Liver (tissue), 9 donors: ENCODE measurements around the gene WDFY1. TPM values are rescaled to one million over a fixed set of nuclear protein-coding genes. Genes with fewer than 3 reads are reported as not detected.

Source experiments
- DNase-seq: peaks from one replicate; pipeline ENCODE4 v3.0.0-alpha.2; 2017; ENCODE audit warnings: low spot score
- H3K27ac ChIP-seq, 2 donors: one replicate each; pipeline ENCODE4 v1.7.0; 2013; ENCODE audit warnings: inconsistent platforms in 2 of 2, low read length in 2 of 2, control low read depth in 1 of 2, low read depth in 1 of 2, mild to moderate bottlenecking in 1 of 2
- H3K27me3 ChIP-seq, 4 donors: one replicate each; pipeline versions ENCODE4 v1.6.1 to v1.7.0; 2013; ENCODE audit warnings: low read length in 3 of 4, inconsistent platforms in 1 of 4, mild to moderate bottlenecking in 1 of 4, moderate library complexity in 1 of 4; ENCODE audit not compliant: control insufficient read depth in 4 of 4, insufficient read depth in 4 of 4
- H3K36me3 ChIP-seq, 4 donors: one replicate each; pipeline versions ENCODE4 v1.6.1 to v1.7.0; 2013; ENCODE audit warnings: low read length in 3 of 4, mild to moderate bottlenecking in 3 of 4, low read depth in 1 of 4, moderate library complexity in 1 of 4; ENCODE audit not compliant: control insufficient read depth in 4 of 4, insufficient read depth in 3 of 4
- H3K4me1 ChIP-seq, 4 donors: one replicate each; pipeline versions ENCODE4 v1.6.1 to v1.7.0; 2013; ENCODE audit warnings: low read length in 3 of 4, mild to moderate bottlenecking in 3 of 4, moderate library complexity in 1 of 4; ENCODE audit not compliant: control insufficient read depth in 4 of 4, insufficient read depth in 4 of 4
- H3K4me3 ChIP-seq, 3 donors: one replicate each; pipeline versions ENCODE4 v1.6.1 to v1.7.0; 2013; ENCODE audit warnings: low read length in 3 of 3, control low read depth in 1 of 3, low read depth in 1 of 3, mild to moderate bottlenecking in 1 of 3
- H3K9ac ChIP-seq, 2 donors: one replicate each; pipeline ENCODE4 v1.7.0; 2013; ENCODE audit warnings: low read length in 2 of 2, mild to moderate bottlenecking in 2 of 2, moderate library complexity in 2 of 2, control low read depth in 1 of 2, low read depth in 1 of 2
- H3K9me3 ChIP-seq, 4 donors: one replicate each; pipeline versions ENCODE4 v1.6.1 to v1.7.0; 2013; ENCODE audit warnings: low read length in 3 of 4; ENCODE audit not compliant: control insufficient read depth in 4 of 4
- EGR1 ChIP-seq, 2 donors: IDR thresholded peaks; 2 replicates each; pipeline ENCODE4 v1.6.1; 2016 to 2018; ENCODE audit warnings: antibody characterized with exemption in 2 of 2, low read depth in 2 of 2
- FOXA2 ChIP-seq: IDR thresholded peaks from 2 replicates; pipeline ENCODE4 v1.6.1; 2016; ENCODE audit warnings: antibody characterized with exemption
- GABPA ChIP-seq, 2 donors: IDR thresholded peaks in 1 of 2; conservative IDR thresholded peaks in 1 of 2; 2 replicates each; pipeline ENCODE4 v1.6.1; 2016; ENCODE audit warnings: antibody characterized with exemption in 2 of 2, mild to moderate bottlenecking in 1 of 2, moderate library complexity in 1 of 2
- HNF4A ChIP-seq, 2 donors: conservative IDR thresholded peaks; 2 replicates each; pipeline ENCODE4 v1.6.1; 2016; ENCODE audit warnings: antibody characterized with exemption in 2 of 2, mild to moderate bottlenecking in 2 of 2
- HNF4G ChIP-seq: IDR thresholded peaks from 2 replicates; pipeline ENCODE4 v1.6.1; 2016; ENCODE audit warnings: antibody characterized with exemption
- JUND ChIP-seq, 2 donors: IDR thresholded peaks; 2 replicates each; pipeline ENCODE4 v1.6.1; 2016; ENCODE audit warnings: antibody characterized with exemption in 2 of 2
- RAD21 ChIP-seq, 2 donors: IDR thresholded peaks; 2 replicates each; pipeline ENCODE4 v1.6.1; 2016; ENCODE audit warnings: antibody characterized with exemption in 2 of 2, mild to moderate bottlenecking in 2 of 2
- SP1 ChIP-seq: IDR thresholded peaks from 2 replicates; pipeline ENCODE4 v1.6.1; 2018; ENCODE audit warnings: antibody characterized with exemption, mild to moderate bottlenecking
- TAF1 ChIP-seq: conservative IDR thresholded peaks from 2 replicates; pipeline ENCODE4 v1.6.1; 2016; ENCODE audit warnings: antibody characterized with exemption, mild to moderate bottlenecking
- WGBS: extraction: QIAGEN DNeasy Blood & Tissue Kit; methylation state at CpG from one replicate; pipeline ENCODE4 v1.1.7; 2013; 5-methylcytosine and 5-hydroxymethylcytosine counted together
- polyA plus RNA-seq, 2 donors: library from polyadenylated mRNA; stranded (reverse) in 1 of 2; unstranded in 1 of 2; fragments of 200-250 nt in 1 of 2; fragments of >200 nt in 1 of 2; fragmentation: Nextera tagmentation in 1 of 2; extraction: Ambion mirVana in 1 of 2; gene quantifications; one replicate each; pipeline versions ENCODE4 v1.2.1 to v1.2.3, GENCODE V29; 2013 to 2015
- total RNA-seq, 2 donors: library from RNA; depleted of rRNA; stranded (reverse); fragments of >200 nt; gene quantifications; one replicate each; pipeline ENCODE4 v1.2.3, GENCODE V29; 2014
- TF ChIP-seq, protein P1 (sequence below): IDR thresholded peaks from 2 replicates; pipeline ENCODE4 v1.6.1; 2016; ENCODE audit warnings: antibody characterized with exemption
- TF ChIP-seq, protein P2 (sequence below): fragments of 150-350 bp; IDR thresholded peaks from 2 replicates; pipeline ENCODE4 v1.5.1; 2017; ENCODE audit warnings: improper control_type of control experiment, low read depth, low read length; ENCODE audit not compliant: missing input control
- TF ChIP-seq, protein P3 (sequence below): IDR thresholded peaks from 2 replicates; pipeline ENCODE4 v1.6.1; 2016; ENCODE audit warnings: antibody characterized with exemption, mild to moderate bottlenecking
- TF ChIP-seq, protein P4 (sequence below): IDR thresholded peaks from 2 replicates; pipeline ENCODE4 v1.6.1; 2016; ENCODE audit warnings: antibody characterized with exemption
- TF ChIP-seq, protein P5 (sequence below): IDR thresholded peaks from 2 replicates; pipeline ENCODE4 v1.6.1; 2016; ENCODE audit warnings: antibody characterized with exemption
- donor health status: healthy.
- donor health status: healthy.
- donor health status: healthy.
- donor health status: healthy.
- donor health status: healthy.

WDFY1 gene
- total and polyA plus RNA-seq, 4 donors, result 12.0 to 34.2 (median 24.1) TPM

DNA sequence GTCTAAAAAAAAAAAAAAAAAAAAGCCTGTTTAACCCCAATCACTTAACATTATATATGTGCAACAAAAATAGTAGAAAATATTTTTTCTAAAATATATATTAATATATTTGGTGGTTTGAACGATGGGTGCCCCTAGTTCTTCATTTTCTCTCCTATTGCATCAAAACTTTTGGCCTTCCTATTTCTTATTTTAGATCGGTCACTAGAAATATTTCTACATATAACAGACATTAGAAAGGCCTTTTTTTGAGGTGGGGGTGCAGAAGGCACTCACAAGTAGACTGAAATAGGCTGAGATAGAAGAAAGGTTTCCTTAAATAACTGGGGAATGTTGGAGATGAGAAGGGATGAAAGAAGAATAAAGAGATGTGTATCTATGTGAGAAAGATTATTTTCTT is 58.4 kb downstream of the WDFY1 start:
- Histone ChIP-seq H3K9ac (no peak overlapping the region), H3K27me3 (no peaks in the 10 kb centered on the region), H3K4me3 (no peak overlapping the region), H3K27ac (no peak overlapping the region), H3K4me1 (no peaks in the 10 kb centered on the region), H3K9me3 (no peaks in the 10 kb centered on the region), H3K36me3 (peaks cover 5 to 28% (median 16%) of the 10 kb centered on the region in 4 donors)
- DNase-seq, result no peak
- TF ChIP-seq, protein P1, sequence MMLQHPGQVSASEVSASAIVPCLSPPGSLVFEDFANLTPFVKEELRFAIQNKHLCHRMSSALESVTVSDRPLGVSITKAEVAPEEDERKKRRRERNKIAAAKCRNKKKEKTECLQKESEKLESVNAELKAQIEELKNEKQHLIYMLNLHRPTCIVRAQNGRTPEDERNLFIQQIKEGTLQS, result no peak
- no peak for TF ChIP-seq FOXA2
- TF ChIP-seq RAD21 (IDR thresholded peaks at IDR 0.05), result no peak
- no peak for TF ChIP-seq JUND (IDR thresholded peaks at IDR 0.05)
- TF ChIP-seq EGR1 (IDR thresholded peaks at IDR 0.05; ENCODE audit: low read depth in 2 of 2), result no peak
- no peak for TF ChIP-seq HNF4A (conservative IDR thresholded peaks at IDR 0.05)
- no peak for TF ChIP-seq HNF4G
- TF ChIP-seq, protein P2, sequence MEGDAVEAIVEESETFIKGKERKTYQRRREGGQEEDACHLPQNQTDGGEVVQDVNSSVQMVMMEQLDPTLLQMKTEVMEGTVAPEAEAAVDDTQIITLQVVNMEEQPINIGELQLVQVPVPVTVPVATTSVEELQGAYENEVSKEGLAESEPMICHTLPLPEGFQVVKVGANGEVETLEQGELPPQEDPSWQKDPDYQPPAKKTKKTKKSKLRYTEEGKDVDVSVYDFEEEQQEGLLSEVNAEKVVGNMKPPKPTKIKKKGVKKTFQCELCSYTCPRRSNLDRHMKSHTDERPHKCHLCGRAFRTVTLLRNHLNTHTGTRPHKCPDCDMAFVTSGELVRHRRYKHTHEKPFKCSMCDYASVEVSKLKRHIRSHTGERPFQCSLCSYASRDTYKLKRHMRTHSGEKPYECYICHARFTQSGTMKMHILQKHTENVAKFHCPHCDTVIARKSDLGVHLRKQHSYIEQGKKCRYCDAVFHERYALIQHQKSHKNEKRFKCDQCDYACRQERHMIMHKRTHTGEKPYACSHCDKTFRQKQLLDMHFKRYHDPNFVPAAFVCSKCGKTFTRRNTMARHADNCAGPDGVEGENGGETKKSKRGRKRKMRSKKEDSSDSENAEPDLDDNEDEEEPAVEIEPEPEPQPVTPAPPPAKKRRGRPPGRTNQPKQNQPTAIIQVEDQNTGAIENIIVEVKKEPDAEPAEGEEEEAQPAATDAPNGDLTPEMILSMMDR, result no peak
- TF ChIP-seq, protein P3, sequence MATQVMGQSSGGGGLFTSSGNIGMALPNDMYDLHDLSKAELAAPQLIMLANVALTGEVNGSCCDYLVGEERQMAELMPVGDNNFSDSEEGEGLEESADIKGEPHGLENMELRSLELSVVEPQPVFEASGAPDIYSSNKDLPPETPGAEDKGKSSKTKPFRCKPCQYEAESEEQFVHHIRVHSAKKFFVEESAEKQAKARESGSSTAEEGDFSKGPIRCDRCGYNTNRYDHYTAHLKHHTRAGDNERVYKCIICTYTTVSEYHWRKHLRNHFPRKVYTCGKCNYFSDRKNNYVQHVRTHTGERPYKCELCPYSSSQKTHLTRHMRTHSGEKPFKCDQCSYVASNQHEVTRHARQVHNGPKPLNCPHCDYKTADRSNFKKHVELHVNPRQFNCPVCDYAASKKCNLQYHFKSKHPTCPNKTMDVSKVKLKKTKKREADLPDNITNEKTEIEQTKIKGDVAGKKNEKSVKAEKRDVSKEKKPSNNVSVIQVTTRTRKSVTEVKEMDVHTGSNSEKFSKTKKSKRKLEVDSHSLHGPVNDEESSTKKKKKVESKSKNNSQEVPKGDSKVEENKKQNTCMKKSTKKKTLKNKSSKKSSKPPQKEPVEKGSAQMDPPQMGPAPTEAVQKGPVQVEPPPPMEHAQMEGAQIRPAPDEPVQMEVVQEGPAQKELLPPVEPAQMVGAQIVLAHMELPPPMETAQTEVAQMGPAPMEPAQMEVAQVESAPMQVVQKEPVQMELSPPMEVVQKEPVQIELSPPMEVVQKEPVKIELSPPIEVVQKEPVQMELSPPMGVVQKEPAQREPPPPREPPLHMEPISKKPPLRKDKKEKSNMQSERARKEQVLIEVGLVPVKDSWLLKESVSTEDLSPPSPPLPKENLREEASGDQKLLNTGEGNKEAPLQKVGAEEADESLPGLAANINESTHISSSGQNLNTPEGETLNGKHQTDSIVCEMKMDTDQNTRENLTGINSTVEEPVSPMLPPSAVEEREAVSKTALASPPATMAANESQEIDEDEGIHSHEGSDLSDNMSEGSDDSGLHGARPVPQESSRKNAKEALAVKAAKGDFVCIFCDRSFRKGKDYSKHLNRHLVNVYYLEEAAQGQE, result no peak
- no peak for TF ChIP-seq SP1
- TF ChIP-seq TAF1, result no peak
- no peak for TF ChIP-seq GABPA (IDR thresholded peaks at IDR 0.05 in 1 of 2, conservative IDR thresholded peaks at IDR 0.05 in 1 of 2)
- TF ChIP-seq, protein P4, sequence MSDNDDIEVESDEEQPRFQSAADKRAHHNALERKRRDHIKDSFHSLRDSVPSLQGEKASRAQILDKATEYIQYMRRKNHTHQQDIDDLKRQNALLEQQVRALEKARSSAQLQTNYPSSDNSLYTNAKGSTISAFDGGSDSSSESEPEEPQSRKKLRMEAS, result no peak
- WGBS, result 1% methylated on average over 2 of the region's 2 CpGs

DNA sequence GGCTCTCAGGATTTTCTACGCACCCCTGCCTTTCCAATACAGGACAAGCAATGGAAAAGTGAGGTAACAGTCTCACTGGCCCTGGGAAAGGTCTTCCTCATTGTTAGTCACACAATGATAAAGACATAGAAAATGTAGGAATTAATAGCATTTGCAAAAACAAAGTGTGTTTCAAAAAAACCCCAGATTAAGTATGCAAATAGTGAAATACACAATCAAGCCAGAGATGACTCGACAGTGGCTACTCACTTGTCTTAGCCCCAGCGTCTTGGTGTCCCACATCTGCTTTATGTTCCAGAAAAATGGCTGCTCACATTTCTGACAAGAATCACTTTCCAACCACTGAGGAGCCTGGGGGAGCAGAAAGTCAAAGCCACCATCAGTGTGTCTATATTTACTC is 60.7 kb downstream of the WDFY1 start:
- DNase-seq, result no peak
- Histone ChIP-seq H3K9ac (no peak overlapping the region), H3K27ac (no peak overlapping the region), H3K4me3 (no peak overlapping the region), H3K27me3 (no peaks in the 10 kb centered on the region), H3K36me3 (peaks cover 8 to 44% (median 23%) of the 10 kb centered on the region in 4 donors), H3K9me3 (no peaks in the 10 kb centered on the region), H3K4me1 (no peaks in the 10 kb centered on the region)
- TF ChIP-seq EGR1 (IDR thresholded peaks at IDR 0.05; ENCODE audit: low read depth in 2 of 2) (no peak), GABPA (IDR thresholded peaks at IDR 0.05 in 1 of 2, conservative IDR thresholded peaks at IDR 0.05 in 1 of 2) (no peak)
- TF ChIP-seq, protein P4, result no peak
- TF ChIP-seq, protein P5, sequence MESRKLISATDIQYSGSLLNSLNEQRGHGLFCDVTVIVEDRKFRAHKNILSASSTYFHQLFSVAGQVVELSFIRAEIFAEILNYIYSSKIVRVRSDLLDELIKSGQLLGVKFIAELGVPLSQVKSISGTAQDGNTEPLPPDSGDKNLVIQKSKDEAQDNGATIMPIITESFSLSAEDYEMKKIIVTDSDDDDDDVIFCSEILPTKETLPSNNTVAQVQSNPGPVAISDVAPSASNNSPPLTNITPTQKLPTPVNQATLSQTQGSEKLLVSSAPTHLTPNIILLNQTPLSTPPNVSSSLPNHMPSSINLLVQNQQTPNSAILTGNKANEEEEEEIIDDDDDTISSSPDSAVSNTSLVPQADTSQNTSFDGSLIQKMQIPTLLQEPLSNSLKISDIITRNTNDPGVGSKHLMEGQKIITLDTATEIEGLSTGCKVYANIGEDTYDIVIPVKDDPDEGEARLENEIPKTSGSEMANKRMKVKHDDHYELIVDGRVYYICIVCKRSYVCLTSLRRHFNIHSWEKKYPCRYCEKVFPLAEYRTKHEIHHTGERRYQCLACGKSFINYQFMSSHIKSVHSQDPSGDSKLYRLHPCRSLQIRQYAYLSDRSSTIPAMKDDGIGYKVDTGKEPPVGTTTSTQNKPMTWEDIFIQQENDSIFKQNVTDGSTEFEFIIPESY, result no peak
- TF ChIP-seq, protein P3, result no peak
- 92% methylated on average over 3 of the region's 3 CpGs for whole genome bisulfite sequencing
